HG02610 (cell line): ENCODE measurements around the gene SASH1.
"Not testable (repeated sequence)": the region's sequence is repeated elsewhere in the genome, so short reads cannot be mapped to it uniquely, and the experiment has no call there.

Experiments used
- ATAC-seq: cut with Tn5 transposase; IDR thresholded peaks from one replicate; pipeline ENCODE4 v1.9.1; 2021; ENCODE audit warnings: mild to moderate bottlenecking, moderate library complexity; ENCODE audit not compliant: unreplicated experiment

Gene SASH1

GRCh38 chr6:148328876-148329555, 13.6 kb upstream of the SASH1 start:
- no peak for ATAC-seq

- no peak for ATAC-seq
These were observed 12.8 kb upstream of the SASH1 start for GRCh38 chr6:148329596-148330381.

GRCh38 chr6:148332088-148332487, 10.6 kb upstream of the SASH1 start:
- no peak for ATAC-seq

- ATAC-seq: no peak
These were observed 5.7 kb upstream of the SASH1 start for GRCh38 chr6:148336901-148337300.

- ATAC-seq: no peak
These were observed 2.9 kb upstream of the SASH1 start for GRCh38 chr6:148339766-148340165.

GRCh38 chr6:148340586-148341297, 1.9 kb upstream of the SASH1 start:
- ATAC-seq: no peak

GRCh38 chr6:148342100-148342349, 613 bp upstream of the SASH1 start:
- ATAC-seq: no peak

- no peak for ATAC-seq
These were observed 577 bp downstream of the SASH1 start for GRCh38 chr6:148343047-148343782.

GRCh38 chr6:148345176-148345575, 2.5 kb downstream of the SASH1 start:
- ATAC-seq: no peak

- ATAC-seq: no peak
These were observed 2.9 kb downstream of the SASH1 start for GRCh38 chr6:148345578-148345977.

- ATAC-seq: no peak
These were observed 4.2 kb downstream of the SASH1 start for GRCh38 chr6:148346681-148347440.

GRCh38 chr6:148347441-148348054, 4.9 kb downstream of the SASH1 start:
- no peak for ATAC-seq

GRCh38 chr6:148348335-148348734, 5.7 kb downstream of the SASH1 start:
- no peak for ATAC-seq

GRCh38 chr6:148348778-148349177, 6.1 kb downstream of the SASH1 start:
- ATAC-seq: no peak

- ATAC-seq: no peak
These were observed 6.8 kb downstream of the SASH1 start for GRCh38 chr6:148349466-148349865.

GRCh38 chr6:148351309-148351708, 8.7 kb downstream of the SASH1 start:
- no peak for ATAC-seq

- ATAC-seq: not testable (repeated sequence)
These were observed 9.8 kb downstream of the SASH1 start for GRCh38 chr6:148352421-148352820.

GRCh38 chr6:148358196-148358785, 15.7 kb downstream of the SASH1 start:
- ATAC-seq: no peak

- ATAC-seq: no peak
These were observed 16.6 kb downstream of the SASH1 start for GRCh38 chr6:148359228-148359627.
